GM12873 (cell line): ENCODE measurements around the gene TMEM62.
A peak's percentile ranks its signal among the peaks of the same experiment; 100 is the strongest.

Source experiments
- CTCF ChIP-seq: IDR thresholded peaks from 2 replicates; pipeline ENCODE4 v1.5.1; 2012; ENCODE audit warnings: low read depth, mild to moderate bottlenecking, moderate library complexity, low read length, control low read depth; ENCODE audit not compliant: insufficient read depth; ENCODE audit errors: missing control alignments

The TMEM62 gene

GRCh38 chr15:43165801-43166325 lies 32.5 kb downstream of the TMEM62 start:
- no peak for TF ChIP-seq CTCF

GRCh38 chr15:43168192-43169107 lies 35.1 kb downstream of the TMEM62 start:
- TF ChIP-seq CTCF = no peak

- no peak for TF ChIP-seq CTCF
These were observed 36.5 kb downstream of the TMEM62 start for GRCh38 chr15:43169888-43170287.

- no peak for TF ChIP-seq CTCF
These were observed 49.9 kb downstream of the TMEM62 start for GRCh38 chr15:43183270-43183669.

- TF ChIP-seq CTCF = no peak
These were observed 51.2 kb downstream of the TMEM62 start for GRCh38 chr15:43184407-43185124.

- peak; percentile 63 for TF ChIP-seq CTCF
These were observed 52.0 kb downstream of the TMEM62 start, which contains the start of gene CCNDBP1 for GRCh38 chr15:43185157-43186002. Gene CCNDBP1, plus strand, starts transcription at chr15:43185403. Its CDS starts 96 bp downstream, at chr15:43185499.
